CD14-positive monocyte (primary cell): ENCODE results near the gene ITGA6. TPM values are rescaled to one million over a fixed set of nuclear protein-coding genes. Genes with fewer than 3 reads are reported as not detected.

ENCODE experiments used
- DNase-seq, 3 donors: peaks; one replicate each; pipeline ENCODE4 v3.0.0-alpha.2; 2011 to 2022
- H2AFZ ChIP-seq: 2 replicates; pipeline ENCODE4 v1.6.0; 2012; ENCODE audit warnings: mild to moderate bottlenecking, low read depth, low read length, inconsistent platforms; ENCODE audit not compliant: insufficient read depth, poor library complexity, severe bottlenecking
- H3K27ac ChIP-seq, 2 donors: 1 replicate in 1 of 2; 2 replicates in 1 of 2; pipeline ENCODE4 v1.5.1; 2012 to 2013; ENCODE audit warnings: low read length in 2 of 2, control low read depth in 1 of 2, inconsistent platforms in 1 of 2, low read depth in 1 of 2, mild to moderate bottlenecking in 1 of 2
- H3K27me3 ChIP-seq, 2 donors: one replicate each; pipeline versions ENCODE4 v1.6.0 to v1.6.1; 2011 to 2013; ENCODE audit warnings: low read length in 2 of 2; ENCODE audit not compliant: control insufficient read depth in 2 of 2, insufficient read depth in 2 of 2
- H3K36me3 ChIP-seq, 2 donors: replicated peaks in 1 of 2; 1 replicate in 1 of 2; 2 replicates in 1 of 2; pipeline versions ENCODE4 v1.5.1 to v1.6.1; 2012 to 2013; ENCODE audit warnings: low read length in 2 of 2, control low read depth in 1 of 2, inconsistent platforms in 1 of 2, mild to moderate bottlenecking in 1 of 2; ENCODE audit not compliant: insufficient read depth in 2 of 2, control insufficient read depth in 1 of 2
- H3K4me1 ChIP-seq, 2 donors: 1 replicate in 1 of 2; 2 replicates in 1 of 2; pipeline versions ENCODE4 v1.5.1 to v1.6.1; 2012 to 2013; ENCODE audit warnings: low read length in 2 of 2, control low read depth in 1 of 2, inconsistent platforms in 1 of 2, mild to moderate bottlenecking in 1 of 2, moderate library complexity in 1 of 2; ENCODE audit not compliant: insufficient read depth in 2 of 2, control insufficient read depth in 1 of 2
- H3K4me2 ChIP-seq: replicated peaks from 2 replicates; pipeline ENCODE3; 2012; ENCODE audit warnings: low read length, moderate library complexity, mild to moderate bottlenecking; ENCODE audit not compliant: poor library complexity, severe bottlenecking; ENCODE audit errors: extremely low read depth
- H3K4me3 ChIP-seq, 3 experiments: fragments of 200-600 bp in 1 of 3; sonication (generic) in 1 of 3; replicated peaks in 1 of 3; 1 replicate in 2 of 3; 2 replicates in 1 of 3; pipeline ENCODE4 v1.5.1; 2011 to 2013; ENCODE audit warnings: low read length in 3 of 3, mild to moderate bottlenecking in 3 of 3, control low read depth in 2 of 3, low read depth in 2 of 3, inconsistent platforms in 1 of 3, moderate library complexity in 1 of 3
- H3K79me2 ChIP-seq: 2 replicates; pipeline ENCODE4 v1.6.0; 2012; ENCODE audit warnings: mild to moderate bottlenecking, control low read depth, inconsistent platforms, low read length, moderate library complexity; ENCODE audit not compliant: insufficient read depth
- H3K9ac ChIP-seq: 2 replicates; pipeline ENCODE4 v1.6.0; 2017; ENCODE audit warnings: low read length, mild to moderate bottlenecking; ENCODE audit not compliant: insufficient read depth, poor library complexity, severe bottlenecking
- H3K9me3 ChIP-seq, 2 donors: replicated peaks in 1 of 2; 1 replicate in 1 of 2; 2 replicates in 1 of 2; pipeline versions ENCODE4 v1.5.1 to v1.6.1; 2012 to 2013; ENCODE audit warnings: low read length in 2 of 2, control low read depth in 1 of 2; ENCODE audit not compliant: control insufficient read depth in 1 of 2, insufficient read depth in 1 of 2
- H4K20me1 ChIP-seq: 2 replicates; pipeline ENCODE4 v1.6.0; 2012; ENCODE audit warnings: mild to moderate bottlenecking, low read length, control low read depth, moderate library complexity; ENCODE audit not compliant: insufficient read depth
- H3K27ac Mint-ChIP-seq, 7 donors: one replicate each; pipeline ENCODE4 v1.8.0; 2020; ENCODE audit warnings: mild to moderate bottlenecking in 7 of 7, mixed read lengths in 7 of 7, moderate library complexity in 6 of 7, inconsistent platforms in 2 of 7
- H3K27me3 Mint-ChIP-seq, 3 donors: one replicate each; pipeline ENCODE4 v1.8.0; 2021 to 2022; ENCODE audit warnings: low read depth in 3 of 3, mild to moderate bottlenecking in 3 of 3, mixed read lengths in 3 of 3, moderate library complexity in 3 of 3, inconsistent platforms in 1 of 3
- H3K36me3 Mint-ChIP-seq, 2 donors: one replicate each; pipeline ENCODE4 v1.8.0; 2020; ENCODE audit warnings: mixed read lengths in 2 of 2, inconsistent platforms in 1 of 2, mild to moderate bottlenecking in 1 of 2
- H3K4me1 Mint-ChIP-seq: one replicate; pipeline ENCODE4 v1.8.0; 2020; ENCODE audit warnings: mild to moderate bottlenecking, mixed read lengths
- H3K4me3 Mint-ChIP-seq, 2 donors: one replicate each; pipeline ENCODE4 v1.8.0; 2020; ENCODE audit warnings: mild to moderate bottlenecking in 2 of 2, mixed read lengths in 2 of 2, moderate library complexity in 1 of 2
- H3K9me3 Mint-ChIP-seq, 7 donors: one replicate each; pipeline ENCODE4 v1.8.0; 2020 to 2022; ENCODE audit warnings: mixed read lengths in 7 of 7, mild to moderate bottlenecking in 6 of 7, moderate library complexity in 6 of 7, inconsistent platforms in 2 of 7
- CTCF ChIP-seq: fragments of 200-600 bp; IDR thresholded peaks from one replicate; pipeline ENCODE4 v1.8.0; 2022; ENCODE audit warnings: antibody characterized with exemption, mild to moderate bottlenecking
- WGBS: methylation state at CpG from one replicate; pipeline ENCODE4 v1.1.5; 2013; ENCODE audit warnings: missing lambda C conversion rate; ENCODE audit not compliant: insufficient coverage; 5-methylcytosine and 5-hydroxymethylcytosine counted together
- intact Hi-C, 2 donors: fragments of 100-400 bp; cut with micrococcal nuclease; formaldehyde crosslinking; loops; one replicate each; pipeline versions ENCODE4 v1.15.0 to v1.15.1; 2023
- polyA plus RNA-seq, 3 donors: library from polyadenylated mRNA; depleted of rRNA in 1 of 3; unstranded in 2 of 3; stranded (reverse) in 1 of 3; fragments of 300-500 nt in 2 of 3; fragments of >200 nt in 1 of 3; fragmentation: Illumina TruSeq in 2 of 3; gene quantifications; 1 replicate in 2 of 3; 2 replicates in 1 of 3; pipeline ENCODE4 v1.2.3, GENCODE V29; 2012 to 2021

Gene ITGA6
- polyA plus RNA-seq, 3 donors, result 0.01 to 0.36 (median 0.20) TPM

- peaks cover 0 to 7% of the 10 kb centered on the region in 2 donors for H3K9me3 ChIP-seq
- no peaks in the 10 kb centered on the region for H3K79me2 ChIP-seq
- Mint-ChIP-seq H3K36me3 (peaks cover 2 to 8% of the 10 kb centered on the region in 2 donors), H3K27ac (no peak overlapping the region), H3K9me3 (peaks cover 0 to 4% (median 3%) of the 10 kb centered on the region in 7 donors), H3K4me3 (peak overlapping the region in 1 of 2 donors; percentile 48), H3K27me3 (peaks cover 35 to 66% (median 63%) of the 10 kb centered on the region in 3 donors), H3K4me1 (peaks cover 35% of the 10 kb centered on the region)
- no peaks in the 10 kb centered on the region for H4K20me1 ChIP-seq
- WGBS, result 0% methylated on average over 3 of the region's 4 CpGs
- peaks cover 11 to 32% of the 10 kb centered on the region in 2 donors for H3K4me1 ChIP-seq
- no peak overlapping the region for H3K4me3 ChIP-seq
- no peak overlapping the region for H2AFZ ChIP-seq
- no peak for DNase-seq
- no peak overlapping the region for H3K27ac ChIP-seq
- intact Hi-C loops, result no loop called here
- TF ChIP-seq CTCF, result no peak
- H3K27me3 ChIP-seq, result peaks cover 47 to 68% of the 10 kb centered on the region in 2 donors
- H3K4me2 ChIP-seq, result no peak overlapping the region
- H3K36me3 ChIP-seq, result no peaks in the 10 kb centered on the region
- H3K9ac ChIP-seq, result no peak overlapping the region
These were observed 4.1 kb downstream of the ITGA6 start for GRCh38 chr2:172431463-172431862.

- no peaks in the 10 kb centered on the region for H3K79me2 ChIP-seq
- Mint-ChIP-seq H3K9me3 (peaks cover 0 to 4% (median 3%) of the 10 kb centered on the region in 7 donors), H3K27me3 (peaks cover 32 to 61% (median 58%) of the 10 kb centered on the region in 3 donors), H3K36me3 (peaks cover 2 to 8% of the 10 kb centered on the region in 2 donors), H3K4me3 (no peak overlapping the region), H3K4me1 (peaks cover 32% of the 10 kb centered on the region), H3K27ac (no peak overlapping the region)
- H3K4me2 ChIP-seq, result no peak overlapping the region
- no peaks in the 10 kb centered on the region for H3K36me3 ChIP-seq
- no peaks in the 10 kb centered on the region for H4K20me1 ChIP-seq
- H3K9me3 ChIP-seq, result peaks cover 0 to 7% of the 10 kb centered on the region in 2 donors
- peaks cover 47 to 68% of the 10 kb centered on the region in 2 donors for H3K27me3 ChIP-seq
- DNase-seq, result no peak
- H3K27ac ChIP-seq, result no peak overlapping the region
- TF ChIP-seq CTCF, result no peak
- peaks cover 9 to 29% of the 10 kb centered on the region in 2 donors for H3K4me1 ChIP-seq
- WGBS, result no CpG with 5 or more reads among the region's 2 CpGs
- no peak overlapping the region for H3K9ac ChIP-seq
- H2AFZ ChIP-seq, result no peak overlapping the region
- H3K4me3 ChIP-seq, result no peak overlapping the region
- intact Hi-C loops, result no loop called here
These were observed 4.6 kb downstream of the ITGA6 start for GRCh38 chr2:172431993-172432392.
